Natural killer cell (primary cell): Measurements from ENCODE around the gene CFAP58. TPM values are rescaled to one million over a fixed set of nuclear protein-coding genes. Genes with fewer than 3 reads are reported as not detected.

Experiments
- ATAC-seq, 3 donors: fragments of 150-1000 bp in 2 of 3; fragments of 200-7000 bp in 1 of 3; cut with Tn5 transposase; 1 replicate in 1 of 3; 2 replicates in 2 of 3; pipeline ENCODE4 v1.10.0; 2021; ENCODE audit warnings: mild to moderate bottlenecking in 2 of 3, moderate library complexity in 2 of 3
- DNase-seq, 2 donors: peaks; one replicate each; pipeline versions ENCODE4 v3.0.0 to v3.0.0-alpha.2; 2013 to 2021; ENCODE audit warnings: mixed read lengths in 1 of 2
- H3K27ac ChIP-seq: one replicate; pipeline ENCODE4 v1.5.1; 2013; ENCODE audit warnings: mild to moderate bottlenecking, low read length
- H3K27me3 ChIP-seq: one replicate; pipeline ENCODE4 v1.6.1; 2013; ENCODE audit warnings: low read length; ENCODE audit not compliant: control insufficient read depth, insufficient read depth
- H3K36me3 ChIP-seq: one replicate; pipeline ENCODE4 v1.6.1; 2013; ENCODE audit warnings: low read length; ENCODE audit not compliant: control insufficient read depth, insufficient read depth
- H3K4me1 ChIP-seq: one replicate; pipeline ENCODE4 v1.6.1; 2013; ENCODE audit warnings: low read length; ENCODE audit not compliant: control insufficient read depth, insufficient read depth
- H3K4me3 ChIP-seq: one replicate; pipeline ENCODE4 v1.5.1; 2013; ENCODE audit warnings: low read length
- H3K9me3 ChIP-seq: one replicate; pipeline ENCODE4 v1.6.1; 2013; ENCODE audit warnings: low read length; ENCODE audit not compliant: control insufficient read depth, insufficient read depth
- H3K27ac Mint-ChIP-seq, 2 donors: one replicate each; pipeline ENCODE4 v1.8.0; 2022; ENCODE audit warnings: mild to moderate bottlenecking in 2 of 2, mixed read lengths in 2 of 2, moderate library complexity in 1 of 2
- H3K27me3 Mint-ChIP-seq, 2 donors: one replicate each; pipeline ENCODE4 v1.8.0; 2022; ENCODE audit warnings: low read depth in 2 of 2, mixed read lengths in 2 of 2
- H3K36me3 Mint-ChIP-seq: one replicate; pipeline ENCODE4 v1.8.0; 2022; ENCODE audit warnings: mixed read lengths
- H3K4me1 Mint-ChIP-seq, 2 donors: one replicate each; pipeline ENCODE4 v1.8.0; 2022; ENCODE audit warnings: mixed read lengths in 2 of 2
- H3K4me3 Mint-ChIP-seq: one replicate; pipeline ENCODE4 v1.8.0; 2022; ENCODE audit warnings: mild to moderate bottlenecking, moderate library complexity, mixed read lengths
- H3K9me3 Mint-ChIP-seq, 2 donors: one replicate each; pipeline ENCODE4 v1.8.0; 2022; ENCODE audit warnings: mixed read lengths in 2 of 2
- WGBS: methylation state at CpG from one replicate; pipeline ENCODE4 v1.1.7; 2013; ENCODE audit warnings: missing lambda C conversion rate; ENCODE audit not compliant: insufficient coverage; 5-methylcytosine and 5-hydroxymethylcytosine counted together
- intact Hi-C: fragments of 100-400 bp; cut with micrococcal nuclease; formaldehyde crosslinking; loops from one replicate; pipeline ENCODE4 v1.14.2; 2022
- total RNA-seq, 4 donors: library from RNA; stranded (reverse); fragments of 120-200 nt in 1 of 4; gene quantifications; one replicate each; pipeline versions ENCODE4 v1.2.3 to v1.2.4, GENCODE V29; 2013 to 2022
- TF ChIP-seq, protein P1 (sequence below): fragments of 200-600 bp; IDR thresholded peaks from one replicate; pipeline ENCODE4 v1.8.0; 2022; ENCODE audit warnings: antibody characterized with exemption

CFAP58 gene
- total RNA-seq, 3 donors from 2014 or later (not counting 1 experiment from before 2014, with no cell fraction given) = 0.07 to 0.15 (median 0.11) TPM

DNA sequence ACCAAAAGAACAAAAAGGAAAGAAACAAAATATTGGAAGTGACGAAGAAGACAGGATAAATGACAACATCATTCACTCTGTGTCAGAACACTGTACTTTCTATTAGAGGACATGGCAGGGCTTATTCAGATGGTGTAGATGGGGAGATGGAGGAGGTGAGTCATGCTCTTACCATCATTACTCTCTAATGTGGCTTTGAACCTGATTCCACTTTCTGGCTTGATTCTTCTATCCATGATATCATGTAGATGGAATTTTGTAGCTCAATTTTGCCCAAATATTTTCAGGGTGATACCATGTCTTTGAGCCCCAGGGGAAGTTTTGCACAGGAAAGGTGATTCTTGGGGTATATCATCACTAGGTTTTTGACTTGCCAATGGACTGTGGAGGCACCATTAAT lies 91.7 kb downstream of the CFAP58 start:
- DNase-seq (no peak), ATAC-seq (no peak)
- H3K9me3 Mint-ChIP-seq = no peaks in the 10 kb centered on the region
- H3K36me3 ChIP-seq = no peaks in the 10 kb centered on the region
- H3K27me3 ChIP-seq = no peaks in the 10 kb centered on the region
- intact Hi-C loops = no loop called here
- no peak overlapping the region for H3K27ac ChIP-seq
- H3K4me1 Mint-ChIP-seq = no peaks in the 10 kb centered on the region
- no peak overlapping the region for H3K4me3 Mint-ChIP-seq
- peaks cover 0 to 6% of the 10 kb centered on the region in 2 donors for H3K27me3 Mint-ChIP-seq
- WGBS = no CpG with 5 or more reads among the region's 1 CpG
- no peak overlapping the region for H3K4me3 ChIP-seq
- no peaks in the 10 kb centered on the region for H3K36me3 Mint-ChIP-seq
- H3K4me1 ChIP-seq = no peaks in the 10 kb centered on the region
- no peak overlapping the region for H3K27ac Mint-ChIP-seq
- H3K9me3 ChIP-seq = no peaks in the 10 kb centered on the region
- TF ChIP-seq, protein P1, sequence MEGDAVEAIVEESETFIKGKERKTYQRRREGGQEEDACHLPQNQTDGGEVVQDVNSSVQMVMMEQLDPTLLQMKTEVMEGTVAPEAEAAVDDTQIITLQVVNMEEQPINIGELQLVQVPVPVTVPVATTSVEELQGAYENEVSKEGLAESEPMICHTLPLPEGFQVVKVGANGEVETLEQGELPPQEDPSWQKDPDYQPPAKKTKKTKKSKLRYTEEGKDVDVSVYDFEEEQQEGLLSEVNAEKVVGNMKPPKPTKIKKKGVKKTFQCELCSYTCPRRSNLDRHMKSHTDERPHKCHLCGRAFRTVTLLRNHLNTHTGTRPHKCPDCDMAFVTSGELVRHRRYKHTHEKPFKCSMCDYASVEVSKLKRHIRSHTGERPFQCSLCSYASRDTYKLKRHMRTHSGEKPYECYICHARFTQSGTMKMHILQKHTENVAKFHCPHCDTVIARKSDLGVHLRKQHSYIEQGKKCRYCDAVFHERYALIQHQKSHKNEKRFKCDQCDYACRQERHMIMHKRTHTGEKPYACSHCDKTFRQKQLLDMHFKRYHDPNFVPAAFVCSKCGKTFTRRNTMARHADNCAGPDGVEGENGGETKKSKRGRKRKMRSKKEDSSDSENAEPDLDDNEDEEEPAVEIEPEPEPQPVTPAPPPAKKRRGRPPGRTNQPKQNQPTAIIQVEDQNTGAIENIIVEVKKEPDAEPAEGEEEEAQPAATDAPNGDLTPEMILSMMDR = no peak

DNA sequence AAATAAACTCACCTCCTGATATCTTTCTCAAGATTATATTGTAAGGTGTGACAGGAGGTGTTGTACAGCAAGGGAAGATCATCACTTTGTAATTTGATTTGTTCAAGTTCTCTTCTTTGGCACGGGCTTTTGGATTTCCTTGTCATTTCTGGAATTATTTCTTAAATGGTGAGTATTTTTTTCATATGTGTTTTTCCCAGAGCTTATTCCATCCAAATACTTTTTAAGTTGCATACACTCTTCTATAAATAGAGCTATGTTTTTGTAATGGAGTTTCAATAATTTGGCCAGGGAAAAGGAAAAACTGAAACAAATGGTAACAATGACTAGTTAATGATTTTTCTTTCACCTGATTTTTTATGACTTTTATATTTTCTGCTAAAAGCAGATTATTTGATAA lies 92.5 kb downstream of the CFAP58 start:
- ATAC-seq = no peak
- H3K36me3 ChIP-seq = no peaks in the 10 kb centered on the region
- Mint-ChIP-seq H3K9me3 (no peaks in the 10 kb centered on the region), H3K4me3 (no peak overlapping the region), H3K4me1 (no peaks in the 10 kb centered on the region), H3K27me3 (peaks cover 0 to 6% of the 10 kb centered on the region in 2 donors), H3K27ac (no peak overlapping the region), H3K36me3 (no peaks in the 10 kb centered on the region)
- DNase-seq = no peak
- 67% methylated on average over 1 of the region's 1 CpG for WGBS
- H3K9me3 ChIP-seq = no peaks in the 10 kb centered on the region
- no peak overlapping the region for H3K27ac ChIP-seq
- no peak overlapping the region for H3K4me3 ChIP-seq
- intact Hi-C loops = no loop called here
- TF ChIP-seq, protein P1 = no peak
- H3K4me1 ChIP-seq = no peaks in the 10 kb centered on the region
- H3K27me3 ChIP-seq = no peaks in the 10 kb centered on the region

DNA sequence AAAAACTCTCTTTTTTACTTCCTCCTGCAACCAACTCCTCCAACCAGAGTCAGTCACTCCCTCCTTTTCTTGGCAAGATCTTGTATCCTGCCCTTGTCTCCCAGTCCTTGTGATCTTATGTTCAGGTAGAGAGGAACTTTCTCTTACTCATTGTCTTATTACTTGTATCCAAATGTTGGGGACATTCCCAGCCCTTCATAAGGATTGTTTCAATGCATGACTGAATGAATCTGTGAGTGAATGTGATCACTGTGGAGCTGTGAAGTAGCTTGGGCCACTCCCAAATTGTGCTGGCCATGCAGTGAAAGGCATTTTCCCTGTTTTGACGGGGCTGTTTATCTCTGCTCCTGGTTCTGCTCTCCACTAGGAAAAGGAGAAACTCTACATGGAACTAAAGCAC lies 93.7 kb downstream of the CFAP58 start:
- Histone ChIP-seq H3K27me3 (no peaks in the 10 kb centered on the region), H3K27ac (no peak overlapping the region), H3K4me3 (no peak overlapping the region), H3K4me1 (no peaks in the 10 kb centered on the region), H3K9me3 (no peaks in the 10 kb centered on the region), H3K36me3 (no peaks in the 10 kb centered on the region)
- DNase-seq (no peak), ATAC-seq (no peak)
- Mint-ChIP-seq H3K36me3 (no peaks in the 10 kb centered on the region), H3K27ac (no peak overlapping the region), H3K4me3 (no peak overlapping the region), H3K27me3 (peaks cover 0 to 9% of the 10 kb centered on the region in 2 donors), H3K4me1 (no peaks in the 10 kb centered on the region), H3K9me3 (no peaks in the 10 kb centered on the region)
- 82% methylated on average over 1 of the region's 1 CpG for WGBS
- intact Hi-C loops = no loop called here
- TF ChIP-seq, protein P1 = no peak

DNA sequence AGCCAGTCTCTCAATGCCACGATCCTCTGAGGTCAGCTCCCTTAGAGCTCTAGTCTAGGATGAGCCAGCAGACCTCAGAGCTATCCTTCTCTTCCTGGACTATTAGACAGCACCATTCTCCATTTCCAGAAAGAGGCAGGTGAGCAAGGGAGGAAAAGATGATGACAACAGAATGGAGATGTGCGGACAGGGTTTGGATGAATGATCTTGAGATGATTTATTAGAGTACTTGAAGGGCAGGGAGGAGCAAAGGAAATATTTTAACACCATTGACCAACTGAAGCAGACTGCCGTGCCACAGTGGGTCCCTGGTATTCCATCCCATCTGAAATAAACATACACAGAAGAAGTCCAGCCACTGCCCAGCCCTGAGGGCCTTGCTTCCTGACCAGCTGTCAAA lies 94.3 kb downstream of the CFAP58 start:
- no peaks in the 10 kb centered on the region for H3K4me1 ChIP-seq
- Mint-ChIP-seq H3K9me3 (no peaks in the 10 kb centered on the region), H3K27me3 (peaks cover 0 to 11% of the 10 kb centered on the region in 2 donors), H3K4me1 (no peaks in the 10 kb centered on the region), H3K27ac (no peak overlapping the region), H3K4me3 (no peak overlapping the region), H3K36me3 (no peaks in the 10 kb centered on the region)
- no peaks in the 10 kb centered on the region for H3K36me3 ChIP-seq
- intact Hi-C loops = no loop called here
- no peak overlapping the region for H3K27ac ChIP-seq
- no peak for DNase-seq
- no peaks in the 10 kb centered on the region for H3K9me3 ChIP-seq
- WGBS = 80% methylated on average over 3 of the region's 3 CpGs
- ATAC-seq = no peak
- no peaks in the 10 kb centered on the region for H3K27me3 ChIP-seq
- H3K4me3 ChIP-seq = no peak overlapping the region
- TF ChIP-seq, protein P1 = no peak
